Epithelial cell of esophagus (primary cell): Measurements from ENCODE around the gene NYNRIN.
A peak's percentile ranks its signal among the peaks of the same experiment; 100 is the strongest.

Source experiments
- DNase-seq: peaks from one replicate; pipeline ENCODE4 v3.0.0; 2010; ENCODE audit warnings: low read depth
- H3K4me3 ChIP-seq: 2 replicates; pipeline ENCODE4 v1.5.1; 2011; ENCODE audit warnings: mild to moderate bottlenecking, low read length, control low read depth
- CTCF ChIP-seq: IDR thresholded peaks from 2 replicates; pipeline ENCODE4 v1.5.1; 2011; ENCODE audit warnings: low read depth, mild to moderate bottlenecking, low read length, control low read depth, inconsistent platforms; ENCODE audit not compliant: insufficient read depth; ENCODE audit errors: missing control alignments

NYNRIN gene

GRCh38 chr14:24395609-24396582 is 2.9 kb upstream of the NYNRIN start:
- peak; percentile 91 for DNase-seq
- no peak overlapping the region for H3K4me3 ChIP-seq
- TF ChIP-seq CTCF, result no peak

GRCh38 chr14:24397639-24398292 is 1.0 kb upstream of the NYNRIN start:
- no peak for DNase-seq
- no peak for TF ChIP-seq CTCF
- no peak overlapping the region for H3K4me3 ChIP-seq

- H3K4me3 ChIP-seq, result peak overlapping the region; percentile 56
- no peak for TF ChIP-seq CTCF
- no peak for DNase-seq
Measured at GRCh38 chr14:24398293-24398652, 530 bp upstream of the NYNRIN start.

- no peak for TF ChIP-seq CTCF
Measured at GRCh38 chr14:24399447-24399822, 632 bp downstream of the NYNRIN start.

GRCh38 chr14:24399999-24400718 is 1.4 kb downstream of the NYNRIN start:
- peak overlapping the region; percentile 56 for H3K4me3 ChIP-seq
- TF ChIP-seq CTCF, result no peak
- DNase-seq, result no peak

More at GRCh38 chr14:24399447-24399822, 632 bp downstream of the NYNRIN start:
- no peak for DNase-seq
- H3K4me3 ChIP-seq, result peak overlapping the region; percentile 56

- TF ChIP-seq CTCF, result no peak
- no peak overlapping the region for H3K4me3 ChIP-seq
- DNase-seq, result no peak
Measured at GRCh38 chr14:24401810-24402702, 3.3 kb downstream of the NYNRIN start.
